K562 (cell line): ENCODE measurements around the gene ZNF33A. TPM values are rescaled to one million over a fixed set of nuclear protein-coding genes. Genes with fewer than 3 reads are reported as not detected.

Experiments
- ATF6 ChIP-seq: sonication (generic); formaldehyde crosslinking; IDR thresholded peaks from 2 replicates; pipeline ENCODE4 v1.4.0; 2020; ENCODE audit warnings: mild to moderate bottlenecking, missing genetic modification reagents
- EGR1 ChIP-seq: fragments of 450-650 bp; conservative IDR thresholded peaks from 2 replicates; pipeline ENCODE4 v1.6.1; 2017; ENCODE audit warnings: mild to moderate bottlenecking
- FOXK2 ChIP-seq, 2 experiments: fragments of 450-650 bp; IDR thresholded peaks in 1 of 2; conservative IDR thresholded peaks in 1 of 2; 2 replicates each; pipeline ENCODE4 v1.6.1; 2016; ENCODE audit warnings: low read depth in 2 of 2, mild to moderate bottlenecking in 1 of 2
- GABPA ChIP-seq: fragments of 200-800 bp; sonication (Bioruptor generic); conservative IDR thresholded peaks from 2 replicates; pipeline ENCODE4 v1.6.1; 2016; ENCODE audit warnings: low read depth, missing genetic modification characterization, missing compliant biosample characterization
- HEY1 ChIP-seq: fragments of 250-450 bp; sonication (Bioruptor Pico); IDR thresholded peaks from 2 replicates; pipeline ENCODE4 v1.5.0; 2020; ENCODE audit warnings: mild to moderate bottlenecking, moderate library complexity, borderline replicate concordance
- HNRNPL ChIP-seq: fragments of 200-400 bp; formaldehyde crosslinking; IDR thresholded peaks from 2 replicates; pipeline ENCODE4 v1.6.1; 2017; ENCODE audit warnings: low read depth, mild to moderate bottlenecking, low read length
- KDM2B ChIP-seq: fragments of 250-450 bp; sonication (Bioruptor Pico); IDR thresholded peaks from 2 replicates; pipeline ENCODE4 v1.8.0; 2021; ENCODE audit warnings: mild to moderate bottlenecking, moderate library complexity
- MCM7 ChIP-seq, 2 experiments: fragments of 450-650 bp; IDR thresholded peaks; 2 replicates each; pipeline ENCODE4 v1.6.1; 2016 to 2018
- MIER1 ChIP-seq: fragments of 450-650 bp; IDR thresholded peaks from 2 replicates; pipeline ENCODE4 v1.6.1; 2016; ENCODE audit warnings: antibody characterized with exemption, mild to moderate bottlenecking, low read depth
- NRF1 ChIP-seq, 2 experiments: fragments of 450-650 bp; IDR thresholded peaks in 1 of 2; conservative IDR thresholded peaks in 1 of 2; 2 replicates each; pipeline ENCODE4 v1.6.1; 2014; ENCODE audit warnings: mild to moderate bottlenecking in 2 of 2
- PTRF ChIP-seq: fragments of 450-650 bp; IDR thresholded peaks from 2 replicates; pipeline ENCODE4 v1.6.1; 2016; ENCODE audit warnings: mild to moderate bottlenecking, missing genetic modification characterization, missing compliant biosample characterization
- RBM34 ChIP-seq: fragments of 200-400 bp; formaldehyde crosslinking; IDR thresholded peaks from 2 replicates; pipeline ENCODE4 v1.6.1; 2018; ENCODE audit warnings: low read length, borderline replicate concordance; ENCODE audit not compliant: insufficient read depth
- SP2 ChIP-seq: IDR thresholded peaks from 2 replicates; pipeline ENCODE4 v1.6.1; 2011; ENCODE audit warnings: mild to moderate bottlenecking, low read depth, low read length, moderate library complexity; ENCODE audit not compliant: poor library complexity, severe bottlenecking; ENCODE audit errors: extremely low read depth
- TCF7 ChIP-seq: sonication (generic); IDR thresholded peaks from 2 replicates; pipeline ENCODE4 v1.6.1; 2016; ENCODE audit warnings: antibody characterized with exemption, borderline replicate concordance
- ZBTB2 ChIP-seq: fragments of 450-650 bp; IDR thresholded peaks from 2 replicates; pipeline ENCODE4 v1.6.1; 2016; ENCODE audit warnings: antibody characterized with exemption
- polyA plus RNA-seq, 8 experiments: library from polyadenylated mRNA; depleted of rRNA in 4 of 8; stranded (reverse) in 5 of 8; unstranded in 3 of 8; fragments of >200 nt; fragmentation: Nextera tagmentation in 2 of 8; fragmentation: Illumina TruSeq in 1 of 8; extraction: Ambion mirVana in 2 of 8; extraction: Trizol in 1 of 8; gene quantifications; 2 replicates each; pipeline versions ENCODE4 v1.2.1 to v1.2.3, GENCODE V29; 2011 to 2014; ENCODE audit warnings: inconsistent platforms in 1 of 8, missing spikeins in 1 of 8
- total RNA-seq, 7 experiments: library from RNA; depleted of rRNA in 6 of 7; stranded (reverse); fragments of >200 nt in 6 of 7; fragmentation: Illumina TruSeq in 2 of 7; extraction: Trizol in 2 of 7; gene quantifications; 2 replicates each; pipeline versions ENCODE4 v1.2.1 to v1.2.3, GENCODE V29; 2011 to 2021; ENCODE audit warnings: low replicate concordance in 1 of 7
- TF ChIP-seq, protein P1 (sequence below), 2 experiments: fragments of 450-650 bp; IDR thresholded peaks; 2 replicates each; pipeline ENCODE4 v1.6.1; 2018; ENCODE audit warnings: mild to moderate bottlenecking in 2 of 2, low read depth in 1 of 2; ENCODE audit not compliant: partially characterized antibody in 2 of 2
- TF ChIP-seq, protein P2 (sequence below): fragments of 200-800 bp; sonication (Bioruptor generic); IDR thresholded peaks from 2 replicates; pipeline ENCODE4 v1.6.1; 2017; ENCODE audit warnings: missing genetic modification characterization, missing compliant biosample characterization

ZNF33A gene
- total and polyA plus RNA-seq, 9 of the 15 experiments (the other 6 are each of a cell fraction or from before 2014, with no cell fraction given) = 8.1 to 27.5 (median 16.4) TPM

DNA sequence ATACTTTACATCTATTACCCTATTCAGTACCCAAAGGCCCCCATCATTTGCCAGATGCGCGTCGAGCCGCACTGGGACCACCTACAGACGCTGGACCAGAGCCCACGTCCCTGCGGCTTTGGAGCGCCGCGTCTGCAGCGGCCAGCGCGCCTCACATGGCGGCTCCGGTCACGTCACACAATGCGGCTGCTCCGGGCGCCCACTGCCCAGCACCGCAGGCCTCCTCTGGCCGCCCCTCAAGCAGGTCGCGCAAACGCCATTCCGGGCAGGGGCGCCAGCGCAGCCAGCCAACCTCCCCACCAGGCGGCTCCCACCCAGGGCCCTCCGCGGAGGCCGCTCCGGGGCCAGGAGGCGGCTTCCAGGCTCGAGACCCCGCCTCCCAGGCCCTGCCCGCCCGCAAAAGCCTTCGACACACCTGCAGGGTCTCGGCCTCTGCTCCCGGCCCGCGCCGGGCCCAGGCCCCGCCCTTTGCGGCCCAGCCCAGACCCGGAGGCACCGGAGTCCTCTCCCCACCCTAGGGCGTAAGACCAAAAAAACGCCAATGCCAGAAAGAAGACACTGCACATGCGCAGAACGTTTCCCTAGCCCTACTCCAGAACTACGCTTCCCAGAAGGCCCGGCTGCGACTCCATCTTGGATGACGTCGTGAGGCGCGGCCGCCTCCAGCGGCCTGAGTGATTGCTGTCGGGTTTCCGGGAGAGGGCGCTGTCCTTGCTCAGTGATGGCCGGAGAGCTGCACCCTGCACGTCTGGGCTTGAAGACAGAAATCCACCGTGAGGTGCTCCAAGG, 34.2 kb upstream of the ZNF33A start, which contains the start of gene ZNF25 (continued):
- TF ChIP-seq KDM2B (CRISPR knock-in tag) (0 out of 2 replicates have a peak, but pooled peaks have one; percentile 29), MIER1 (no peak), FOXK2 (conservative IDR thresholded peaks at IDR 0.05 in 1 of 2, IDR thresholded peaks at IDR 0.05 in 1 of 2; ENCODE audit: low read depth in 2 of 2) (0 out of 4 replicates have a peak, but pooled peaks of 1 of the 2 experiments have one; percentile 10), SP2 (no peak), ATF6 (CRISPR knock-in tag) (no peak), TCF7 (0 out of 2 replicates have a peak, but pooled peaks have one; percentile 47), RBM34 (0 out of 2 replicates have a peak, but pooled peaks have one; percentile 70), HEY1 (CRISPR knock-in tag) (no peak), EGR1 (0 out of 2 replicates have a peak, but pooled peaks have one; percentile 13), GABPA (tag) (peak; percentile 38; the same call in 1 of the 2 replicates), PTRF (tag) (no peak), MCM7 (IDR thresholded peaks at IDR 0.05) (no peak), HNRNPL (0 out of 2 replicates have a peak, but pooled peaks have one; percentile 50), NRF1 (conservative IDR thresholded peaks at IDR 0.05 in 1 of 2, IDR thresholded peaks at IDR 0.05 in 1 of 2) (peak; percentile 96), ZBTB2 (peak; percentile 87)
- TF ChIP-seq, protein P1, sequence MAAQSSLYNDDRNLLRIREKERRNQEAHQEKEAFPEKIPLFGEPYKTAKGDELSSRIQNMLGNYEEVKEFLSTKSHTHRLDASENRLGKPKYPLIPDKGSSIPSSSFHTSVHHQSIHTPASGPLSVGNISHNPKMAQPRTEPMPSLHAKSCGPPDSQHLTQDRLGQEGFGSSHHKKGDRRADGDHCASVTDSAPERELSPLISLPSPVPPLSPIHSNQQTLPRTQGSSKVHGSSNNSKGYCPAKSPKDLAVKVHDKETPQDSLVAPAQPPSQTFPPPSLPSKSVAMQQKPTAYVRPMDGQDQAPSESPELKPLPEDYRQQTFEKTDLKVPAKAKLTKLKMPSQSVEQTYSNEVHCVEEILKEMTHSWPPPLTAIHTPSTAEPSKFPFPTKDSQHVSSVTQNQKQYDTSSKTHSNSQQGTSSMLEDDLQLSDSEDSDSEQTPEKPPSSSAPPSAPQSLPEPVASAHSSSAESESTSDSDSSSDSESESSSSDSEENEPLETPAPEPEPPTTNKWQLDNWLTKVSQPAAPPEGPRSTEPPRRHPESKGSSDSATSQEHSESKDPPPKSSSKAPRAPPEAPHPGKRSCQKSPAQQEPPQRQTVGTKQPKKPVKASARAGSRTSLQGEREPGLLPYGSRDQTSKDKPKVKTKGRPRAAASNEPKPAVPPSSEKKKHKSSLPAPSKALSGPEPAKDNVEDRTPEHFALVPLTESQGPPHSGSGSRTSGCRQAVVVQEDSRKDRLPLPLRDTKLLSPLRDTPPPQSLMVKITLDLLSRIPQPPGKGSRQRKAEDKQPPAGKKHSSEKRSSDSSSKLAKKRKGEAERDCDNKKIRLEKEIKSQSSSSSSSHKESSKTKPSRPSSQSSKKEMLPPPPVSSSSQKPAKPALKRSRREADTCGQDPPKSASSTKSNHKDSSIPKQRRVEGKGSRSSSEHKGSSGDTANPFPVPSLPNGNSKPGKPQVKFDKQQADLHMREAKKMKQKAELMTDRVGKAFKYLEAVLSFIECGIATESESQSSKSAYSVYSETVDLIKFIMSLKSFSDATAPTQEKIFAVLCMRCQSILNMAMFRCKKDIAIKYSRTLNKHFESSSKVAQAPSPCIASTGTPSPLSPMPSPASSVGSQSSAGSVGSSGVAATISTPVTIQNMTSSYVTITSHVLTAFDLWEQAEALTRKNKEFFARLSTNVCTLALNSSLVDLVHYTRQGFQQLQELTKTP (IDR thresholded peaks at IDR 0.05; ENCODE audit: low read depth in 1 of 2, partially characterized antibody in 2 of 2) = peak in 1 of 2 experiments; percentile 86
- TF ChIP-seq, protein P2, sequence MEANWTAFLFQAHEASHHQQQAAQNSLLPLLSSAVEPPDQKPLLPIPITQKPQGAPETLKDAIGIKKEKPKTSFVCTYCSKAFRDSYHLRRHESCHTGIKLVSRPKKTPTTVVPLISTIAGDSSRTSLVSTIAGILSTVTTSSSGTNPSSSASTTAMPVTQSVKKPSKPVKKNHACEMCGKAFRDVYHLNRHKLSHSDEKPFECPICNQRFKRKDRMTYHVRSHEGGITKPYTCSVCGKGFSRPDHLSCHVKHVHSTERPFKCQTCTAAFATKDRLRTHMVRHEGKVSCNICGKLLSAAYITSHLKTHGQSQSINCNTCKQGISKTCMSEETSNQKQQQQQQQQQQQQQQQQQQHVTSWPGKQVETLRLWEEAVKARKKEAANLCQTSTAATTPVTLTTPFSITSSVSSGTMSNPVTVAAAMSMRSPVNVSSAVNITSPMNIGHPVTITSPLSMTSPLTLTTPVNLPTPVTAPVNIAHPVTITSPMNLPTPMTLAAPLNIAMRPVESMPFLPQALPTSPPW (CRISPR knock-in tag) = peak; percentile 89
